ENCODE data around the gene BAX. TPM values are rescaled to one million over a fixed set of nuclear protein-coding genes. Genes with fewer than 3 reads are reported as not detected.

BAX gene
- total and polyA plus RNA-seq, 9 of the 15 experiments (the other 6 are each of a cell fraction or from before 2014, with no cell fraction given): 3.2 to 95.4 (median 44.5) TPM

DNA sequence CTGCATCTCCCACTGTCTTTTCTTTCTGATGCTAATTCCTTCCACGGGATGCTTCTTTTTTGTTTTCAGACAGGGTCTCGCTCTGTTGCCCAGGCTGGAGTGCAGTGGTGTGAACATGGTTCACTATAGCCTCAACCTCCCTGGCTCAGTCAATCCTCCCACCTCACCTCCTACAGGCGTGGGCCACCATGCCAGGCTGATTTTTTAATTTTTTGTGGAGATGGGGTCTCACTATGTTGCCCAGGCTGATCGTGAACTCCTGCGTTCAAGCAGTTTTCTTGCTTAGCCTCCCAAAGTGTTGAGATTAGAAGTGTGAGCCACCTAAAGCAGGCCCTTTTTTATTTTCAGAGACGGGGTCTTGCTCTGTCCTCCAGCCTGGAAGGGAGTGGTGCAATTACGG lies 33.6 kb downstream of the BAX start:
- Histone ChIP-seq H3K27me3 (ENCODE audit: control insufficient read depth in 2 of 2, insufficient read depth in 2 of 2, low read length in 2 of 2) (no peaks in the 10 kb centered on the region), H3K4me1 (replicated peaks in 1 of 2; ENCODE audit: control insufficient read depth in 2 of 2, insufficient read depth in 2 of 2, low read length in 2 of 2) (peaks cover 5 to 26% of the 10 kb centered on the region in 2 experiments; a peak in 4 of 5 replicates), H3K4me3 (no peak overlapping the region), H3K9me1 (ENCODE audit: control insufficient read depth, insufficient read depth, low read length) (no peaks in the 10 kb centered on the region), H2AFZ (ENCODE audit: low read depth, low read length) (no peak overlapping the region), H3K36me3 (ENCODE audit: control insufficient read depth, insufficient read depth, low read length) (peaks cover 58% of the 10 kb centered on the region), H3K4me2 (ENCODE audit: insufficient read depth, low read length) (no peak overlapping the region), H3K27ac (ENCODE audit: extremely low read depth, low read depth, low read length) (no peak overlapping the region), H3K79me2 (ENCODE audit: control insufficient read depth, insufficient read depth, low read length) (peaks cover 28% of the 10 kb centered on the region), H3K9ac (ENCODE audit: insufficient read depth in 1 of 2, low read depth in 2 of 2, low read length in 2 of 2) (no peak overlapping the region), H4K20me1 (replicated peaks; ENCODE audit: control insufficient read depth, insufficient read depth, low read length) (no peaks in the 10 kb centered on the region), H3K9me3 (replicated peaks; ENCODE audit: control insufficient read depth, insufficient read depth, low read depth, low read length) (no peaks in the 10 kb centered on the region)
- ChIA-PET CTCF (ENCODE audit: low intra/inter-chr PET ratio) (no interaction called here), POLR2A (no interaction called here)
- ATAC-seq (no peak), DNase-seq (ENCODE audit: extremely low read depth in 1 of 4, low spot score in 3 of 4) (no peak), FAIRE-seq (no peak)
- intact Hi-C loops (cut with micrococcal nuclease): no loop called here
- BruUV-seq (replicated peaks): no TSS peak
- in situ Hi-C loops (cut with MboI): no loop called here
- WGBS (ENCODE audit: insufficient coverage, low coverage, missing lambda C conversion rate): 93% methylated on average over 6 of the region's 7 CpGs
- TF ChIP-seq ZNF121 (CRISPR knock-in tag; conservative IDR thresholded peaks at IDR 0.05): peak; percentile 43
- no peak for TF ChIP-seq RERE (CRISPR knock-in tag; IDR thresholded peaks at IDR 0.05; ENCODE audit: borderline replicate concordance)
